DOHH2 (cell line): ENCODE data around the gene PLEKHJ1.

Experiments used
- H3F3A ChIP-seq: fragments of 200-600 bp; sonication (generic), shearing (Covaris generic); 2 replicates; pipeline ENCODE4 v1.6.0; 2016; ENCODE audit warnings: antibody characterized with exemption, mild to moderate bottlenecking; ENCODE audit not compliant: control insufficient read depth, insufficient read depth
- H3K27ac ChIP-seq: fragments of 200-600 bp; sonication (generic); 2 replicates; pipeline ENCODE4 v1.5.1; 2014; ENCODE audit warnings: low read depth, mild to moderate bottlenecking, low read length, moderate library complexity
- H3K27me3 ChIP-seq: fragments of 200-600 bp; sonication (generic); 2 replicates; pipeline ENCODE4 v1.6.1; 2014; ENCODE audit warnings: mild to moderate bottlenecking, low read length, mixed read lengths; ENCODE audit not compliant: control insufficient read depth
- H3K36me3 ChIP-seq: fragments of 200-600 bp; sonication (generic); 2 replicates; pipeline ENCODE4 v1.6.1; 2014; ENCODE audit warnings: mild to moderate bottlenecking, low read length, moderate library complexity, mixed read lengths; ENCODE audit not compliant: control insufficient read depth
- H3K4me1 ChIP-seq: fragments of 200-600 bp; sonication (generic); 2 replicates; pipeline ENCODE4 v1.6.1; 2014; ENCODE audit warnings: mild to moderate bottlenecking, low read length, mixed read lengths; ENCODE audit not compliant: control insufficient read depth
- H3K4me2 ChIP-seq: fragments of 200-600 bp; sonication (generic); 2 replicates; pipeline ENCODE4 v1.6.0; 2014; ENCODE audit warnings: mild to moderate bottlenecking, low read length, moderate library complexity
- H3K4me3 ChIP-seq: fragments of 200-600 bp; sonication (generic); 2 replicates; pipeline ENCODE4 v1.5.1; 2014; ENCODE audit warnings: mild to moderate bottlenecking, low read length, mixed read lengths
- H3K79me2 ChIP-seq: fragments of 200-600 bp; sonication (generic); 2 replicates; pipeline ENCODE4 v1.6.1; 2014; ENCODE audit warnings: mild to moderate bottlenecking, low read length, mixed read lengths; ENCODE audit not compliant: control insufficient read depth
- H3K9me2 ChIP-seq: fragments of 200-600 bp; sonication (generic); replicated peaks from 2 replicates; pipeline ENCODE4 v1.6.1; 2014; ENCODE audit warnings: mild to moderate bottlenecking, low read length, mixed read lengths; ENCODE audit not compliant: control insufficient read depth
- H3K9me3 ChIP-seq: fragments of 200-600 bp; sonication (generic); 2 replicates; pipeline ENCODE4 v1.6.1; 2014; ENCODE audit warnings: antibody characterized with exemption, low read length, mixed read lengths; ENCODE audit not compliant: control insufficient read depth, insufficient read depth
- H4K20me1 ChIP-seq: fragments of 200-600 bp; sonication (generic); 2 replicates; pipeline ENCODE4 v1.6.0; 2014; ENCODE audit warnings: low read depth, mild to moderate bottlenecking, antibody characterized with exemption, low read length, moderate library complexity; ENCODE audit not compliant: control insufficient read depth, insufficient read depth
- CTCF ChIP-seq: fragments of 200-600 bp; sonication (generic); IDR thresholded peaks from one replicate; pipeline ENCODE4 v1.5.1; 2014; ENCODE audit warnings: antibody characterized with exemption, mild to moderate bottlenecking, low read depth, low read length; ENCODE audit not compliant: poor library complexity, severe bottlenecking
- EZH2phosphoT487 ChIP-seq: fragments of 200-600 bp; sonication (generic); IDR thresholded peaks from 2 replicates; pipeline ENCODE4 v1.6.1; 2017; ENCODE audit warnings: borderline replicate concordance, mild to moderate bottlenecking, antibody characterized with exemption, low read length, moderate library complexity, mixed read lengths

The PLEKHJ1 gene

DNA sequence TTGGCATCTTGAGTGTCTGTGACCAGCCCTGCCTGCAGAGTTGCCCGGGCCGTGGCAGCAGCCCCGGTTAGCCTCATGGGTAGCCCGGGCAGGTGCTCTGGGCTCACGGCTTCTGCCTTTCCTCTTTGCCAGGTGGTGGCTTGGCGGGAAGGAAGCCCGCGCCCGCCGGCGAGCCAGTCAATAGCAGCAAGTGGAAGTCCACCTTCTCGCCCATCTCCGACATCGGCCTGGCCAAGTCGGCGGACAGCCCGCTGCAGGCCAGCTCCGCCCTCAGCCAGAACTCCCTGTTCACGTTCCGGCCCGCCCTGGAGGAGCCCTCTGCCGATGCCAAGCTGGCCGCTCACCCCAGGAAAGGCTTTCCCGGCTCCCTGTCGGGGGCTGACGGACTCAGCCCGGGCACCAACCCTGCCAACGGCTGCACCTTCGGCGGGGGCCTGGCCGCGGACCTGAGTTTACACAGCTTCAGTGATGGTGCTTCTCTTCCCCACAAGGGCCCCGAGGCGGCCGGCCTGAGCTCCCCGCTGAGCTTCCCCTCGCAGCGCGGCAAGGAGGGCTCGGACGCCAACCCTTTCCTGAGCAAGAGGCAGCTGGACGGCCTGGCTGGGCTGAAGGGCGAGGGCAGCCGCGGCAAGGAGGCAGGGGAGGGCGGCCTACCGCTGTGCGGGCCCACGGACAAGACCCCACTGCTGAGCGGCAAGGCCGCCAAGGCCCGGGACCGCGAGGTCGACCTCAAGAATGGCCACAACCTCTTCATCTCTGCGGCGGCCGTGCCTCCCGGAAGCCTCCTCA, 9.9 kb downstream of the PLEKHJ1 start:
- Histone ChIP-seq H4K20me1 (0 out of 2 replicates have a peak, but pooled peaks cover 3% of the 10 kb centered on the region), H3K4me3 (no peak overlapping the region), H3K36me3 (peaks cover 91% of the 10 kb centered on the region), H3K27me3 (no peaks in the 10 kb centered on the region), H3K9me2 (no peaks in the 10 kb centered on the region), H3K4me1 (peaks cover 66% of the 10 kb centered on the region), H3K27ac (no peak overlapping the region), H3K4me2 (no peak overlapping the region), H3F3A (peaks cover 26% of the 10 kb centered on the region), H3K79me2 (peaks cover 24% of the 10 kb centered on the region), H3K9me3 (no peaks in the 10 kb centered on the region)
- no peak for TF ChIP-seq CTCF
- no peak for TF ChIP-seq EZH2phosphoT487

DNA sequence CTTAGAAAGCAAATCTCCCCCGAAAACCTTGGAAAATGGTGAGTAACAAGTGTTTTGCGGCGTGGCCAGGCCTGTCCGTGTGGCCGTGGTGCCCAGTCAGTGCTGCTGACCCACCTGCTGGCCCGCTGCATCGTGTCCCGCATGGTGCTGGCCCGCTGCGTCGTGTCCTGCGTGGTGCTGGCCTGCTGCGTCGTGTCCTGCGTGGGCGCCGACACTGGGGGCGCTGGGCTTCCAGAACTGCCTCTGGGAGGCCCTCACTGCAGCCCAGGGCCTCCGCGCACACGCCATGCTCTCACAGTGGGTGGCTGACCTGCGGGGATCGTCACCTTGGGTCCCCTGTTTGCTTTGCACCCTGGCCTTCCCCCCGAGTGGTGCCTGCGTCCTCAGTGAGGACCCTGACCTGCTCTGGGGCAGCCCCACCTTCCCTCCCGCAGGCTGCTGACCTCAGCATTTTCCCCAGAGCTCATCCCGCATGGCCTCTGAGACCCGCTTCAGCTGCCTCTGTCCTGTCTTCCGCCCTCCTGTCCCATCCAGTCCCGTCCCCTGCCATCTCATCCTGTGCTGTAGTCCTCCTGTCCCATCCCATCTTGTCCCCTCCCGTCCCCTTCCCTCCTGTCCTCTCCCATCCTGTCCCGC, 10.6 kb downstream of the PLEKHJ1 start:
- H3K27ac ChIP-seq = no peak overlapping the region

GRCh38 chr19:2224754-2225349, 11.3 kb downstream of the PLEKHJ1 start:
- Histone ChIP-seq H3K27ac (peak overlapping the region; percentile 54; the same call in 1 of the 2 replicates), H3K4me3 (no peak overlapping the region), H3K4me1 (peaks cover 69% of the 10 kb centered on the region), H3K79me2 (peaks cover 18% of the 10 kb centered on the region), H3K4me2 (no peak overlapping the region), H3K9me2 (no peaks in the 10 kb centered on the region), H3K36me3 (peaks cover 90% of the 10 kb centered on the region), H3K27me3 (no peaks in the 10 kb centered on the region), H3F3A (peaks cover 19% of the 10 kb centered on the region), H4K20me1 (0 out of 2 replicates have a peak, but pooled peaks cover 3% of the 10 kb centered on the region), H3K9me3 (no peaks in the 10 kb centered on the region)
- TF ChIP-seq CTCF (no peak), EZH2phosphoT487 (no peak)

More for the DNA sequence above, 10.6 kb downstream of the PLEKHJ1 start:
- Histone ChIP-seq H3K4me1 (peaks cover 69% of the 10 kb centered on the region), H3K4me3 (no peak overlapping the region), H3K4me2 (no peak overlapping the region), H3K9me2 (no peaks in the 10 kb centered on the region), H3K36me3 (peaks cover 90% of the 10 kb centered on the region), H4K20me1 (0 out of 2 replicates have a peak, but pooled peaks cover 3% of the 10 kb centered on the region), H3K27me3 (no peaks in the 10 kb centered on the region), H3K9me3 (no peaks in the 10 kb centered on the region), H3F3A (peaks cover 23% of the 10 kb centered on the region), H3K79me2 (peaks cover 18% of the 10 kb centered on the region)
- TF ChIP-seq EZH2phosphoT487 = no peak
- no peak for TF ChIP-seq CTCF
